T-cell (primary cell): Measurements from ENCODE around the gene SELENOI. TPM values are rescaled to one million over a fixed set of nuclear protein-coding genes. Genes with fewer than 3 reads are reported as not detected.
"Not testable (repeated sequence)": the region's sequence is repeated elsewhere in the genome, so short reads cannot be mapped to it uniquely, and the experiment has no call there.

ENCODE experiments used
- ATAC-seq, 4 experiments: fragments of 200-7000 bp in 3 of 4; fragments of 150-1000 bp in 1 of 4; cut with Tn5 transposase; replicated peaks in 1 of 4; 1 replicate in 3 of 4; 2 replicates in 1 of 4; pipeline ENCODE4 v1.10.0; 2021; ENCODE audit warnings: moderate library complexity in 3 of 4, mild to moderate bottlenecking in 2 of 4, moderate number of reproducible peaks in 1 of 4
- CTCF ChIA-PET, 2 donors: fragments of 300-600 bp; sonication (Branson Sonifier 250); formaldehyde crosslinking; loops; one replicate each; lab custom pipeline; 2022; ENCODE audit warnings: antibody characterized with exemption in 2 of 2; lab: Charles Lee
- POLR2A ChIA-PET, 2 donors: fragments of 300-600 bp; sonication (Branson Sonifier 250); formaldehyde crosslinking; loops; one replicate each; lab custom pipeline; 2022; ENCODE audit warnings: antibody characterized with exemption in 2 of 2; lab: Charles Lee
- DNase-seq, 35 experiments: peaks; one replicate each; pipeline versions ENCODE4 v3.0.0 to v3.0.0-alpha.2; 2013 to 2023
- H3K27ac ChIP-seq: one replicate; pipeline ENCODE4 v1.5.1; 2013; ENCODE audit warnings: low read length
- H3K27me3 ChIP-seq, 2 experiments: replicated peaks in 1 of 2; 1 replicate in 1 of 2; 2 replicates in 1 of 2; pipeline versions ENCODE4 v1.6.1 to v1.7.0; 2013; ENCODE audit warnings: low read length in 1 of 2, mixed read lengths in 1 of 2; ENCODE audit not compliant: control insufficient read depth in 2 of 2, insufficient read depth in 2 of 2; ENCODE audit errors: extremely low read depth in 1 of 2
- H3K36me3 ChIP-seq, 2 donors: 1 replicate in 1 of 2; 2 replicates in 1 of 2; pipeline versions ENCODE4 v1.6.1 to v1.7.0; 2013; ENCODE audit warnings: low read length in 1 of 2; ENCODE audit not compliant: control insufficient read depth in 2 of 2, insufficient read depth in 1 of 2; ENCODE audit errors: extremely low read depth in 1 of 2
- H3K4me1 ChIP-seq, 2 experiments: 1 replicate in 1 of 2; 2 replicates in 1 of 2; pipeline versions ENCODE4 v1.6.1 to v1.7.0; 2013; ENCODE audit warnings: low read length in 2 of 2, mixed read lengths in 1 of 2; ENCODE audit not compliant: insufficient read depth in 2 of 2, control insufficient read depth in 1 of 2; ENCODE audit errors: extremely low read depth in 1 of 2
- H3K4me3 ChIP-seq, 2 donors: 1 replicate in 1 of 2; 2 replicates in 1 of 2; pipeline versions ENCODE4 v1.5.1 to v1.7.0; 2013; ENCODE audit warnings: mild to moderate bottlenecking in 2 of 2, low read length in 1 of 2, moderate library complexity in 1 of 2; ENCODE audit not compliant: control insufficient read depth in 1 of 2; ENCODE audit errors: extremely low read depth in 1 of 2
- H3K9me3 ChIP-seq: 2 replicates; pipeline ENCODE4 v1.7.0; 2013
- H3K27ac Mint-ChIP-seq, 2 donors: one replicate each; pipeline ENCODE4 v1.8.0; 2020 to 2021; ENCODE audit warnings: mild to moderate bottlenecking in 2 of 2, mixed read lengths in 2 of 2
- H3K27me3 Mint-ChIP-seq, 2 donors: one replicate each; pipeline ENCODE4 v1.8.0; 2021 to 2022; ENCODE audit warnings: mixed read lengths in 2 of 2
- H3K36me3 Mint-ChIP-seq: one replicate; pipeline ENCODE4 v1.8.0; 2021; ENCODE audit warnings: mixed read lengths
- H3K4me1 Mint-ChIP-seq, 3 donors: one replicate each; pipeline ENCODE4 v1.8.0; 2020 to 2022; ENCODE audit warnings: mixed read lengths in 3 of 3, mild to moderate bottlenecking in 1 of 3
- H3K4me3 Mint-ChIP-seq, 3 donors: one replicate each; pipeline ENCODE4 v1.8.0; 2020 to 2022; ENCODE audit warnings: mild to moderate bottlenecking in 3 of 3, mixed read lengths in 3 of 3, moderate library complexity in 3 of 3
- H3K9me3 Mint-ChIP-seq, 3 donors: one replicate each; pipeline ENCODE4 v1.8.0; 2020 to 2022; ENCODE audit warnings: mixed read lengths in 3 of 3
- WGBS: methylation state at CpG from one replicate; pipeline ENCODE4 v1.1.5; 2013; ENCODE audit warnings: missing lambda C conversion rate; ENCODE audit not compliant: insufficient coverage; 5-methylcytosine and 5-hydroxymethylcytosine counted together
- total RNA-seq, 35 experiments: library from RNA in 6 of 35; stranded (reverse) in 6 of 35; fragments of 120-200 nt in 1 of 35; gene quantifications; one replicate each; pipeline versions ENCODE4 v1.2.1 to v1.2.4 and lab custom pipeline; 2013 to 2026

SELENOI gene
- total RNA-seq, 5 donors from 2014 or later (not counting 1 experiment from before 2014, with no cell fraction given): 18.3 to 37.1 (median 22.0) TPM

GRCh38 chr2:26324479-26324878, 21.5 kb upstream of the SELENOI start:
- H3K4me3 Mint-ChIP-seq, ATAC-seq, DNase-seq, CTCF ChIA-PET, H3K4me1 Mint-ChIP-seq, H3K9me3 Mint-ChIP-seq, H3K27me3 ChIP-seq, H3K27me3 Mint-ChIP-seq, H3K27ac Mint-ChIP-seq, H3K27ac ChIP-seq, H3K9me3 ChIP-seq, H3K36me3 ChIP-seq, H3K36me3 Mint-ChIP-seq, H3K4me1 ChIP-seq, H3K4me3 ChIP-seq, POLR2A ChIA-PET: not testable (repeated sequence)

GRCh38 chr2:26324903-26325302, 21.0 kb upstream of the SELENOI start:
- Mint-ChIP-seq H3K9me3 (no peaks in the 10 kb centered on the region), H3K27me3 (no peaks in the 10 kb centered on the region), H3K27ac (no peak overlapping the region), H3K4me3 (no peak overlapping the region), H3K36me3 (no peaks in the 10 kb centered on the region), H3K4me1 (peaks cover 3 to 5% (median 3%) of the 10 kb centered on the region in 3 donors)
- ATAC-seq (no peak), DNase-seq (no peak)
- no peaks in the 10 kb centered on the region for H3K27me3 ChIP-seq
- peaks cover 0 to under 1% of the 10 kb centered on the region in 2 experiments for H3K4me1 ChIP-seq
- no peaks in the 10 kb centered on the region for H3K9me3 ChIP-seq
- no peaks in the 10 kb centered on the region for H3K36me3 ChIP-seq
- WGBS: no CpG with 5 or more reads among the region's 3 CpGs
- ChIA-PET CTCF (no interaction called here), POLR2A (no interaction called here)
- H3K4me3 ChIP-seq: no peak overlapping the region
- no peak overlapping the region for H3K27ac ChIP-seq

DNA sequence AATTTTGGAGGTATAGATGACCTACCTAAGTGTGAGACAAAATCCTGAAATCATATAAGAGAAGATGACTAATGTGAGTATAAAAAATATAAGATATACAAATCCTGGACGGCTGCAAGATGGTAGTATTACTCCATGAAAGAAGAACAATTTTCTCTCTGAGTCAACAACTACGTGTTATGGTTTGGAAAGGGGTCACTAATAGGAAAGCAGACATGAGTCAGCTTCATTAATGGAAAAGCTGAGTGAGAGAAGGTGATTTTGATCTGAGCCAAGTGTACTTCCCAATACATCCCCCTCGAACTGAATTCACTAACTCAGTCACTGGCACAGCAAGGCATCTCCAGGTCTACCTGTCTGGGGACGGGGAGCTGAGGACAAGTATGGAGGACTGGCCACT, 20.1 kb upstream of the SELENOI start:
- POLR2A ChIA-PET: interaction anchor here in 1 of 2 donors (0.5 kb wide), 1 partner anchor 23 kb away, joined by 5 read pairs; no protein-coding TSS in a partner anchor
- H3K27ac ChIP-seq: no peak overlapping the region
- no peaks in the 10 kb centered on the region for H3K9me3 ChIP-seq
- no peak for ATAC-seq
- peaks cover 6 to 10% (median 8%) of the 10 kb centered on the region in 3 donors for H3K4me1 Mint-ChIP-seq
- DNase-seq: no peak
- H3K27me3 Mint-ChIP-seq: no peaks in the 10 kb centered on the region
- no peak overlapping the region for H3K4me3 Mint-ChIP-seq
- H3K36me3 Mint-ChIP-seq: no peaks in the 10 kb centered on the region
- WGBS: 100% methylated on average over 1 of the region's 4 CpGs
- H3K27me3 ChIP-seq: no peaks in the 10 kb centered on the region
- H3K4me1 ChIP-seq: peaks cover 0 to 6% of the 10 kb centered on the region in 2 experiments
- no peak overlapping the region for H3K4me3 ChIP-seq
- H3K27ac Mint-ChIP-seq: no peak overlapping the region
- CTCF ChIA-PET: interaction anchor here in 1 of 2 donors (0.6 kb wide), 1 partner anchor 123 kb away, joined by 3 read pairs; no protein-coding TSS in a partner anchor
- H3K9me3 Mint-ChIP-seq: no peaks in the 10 kb centered on the region
- no peaks in the 10 kb centered on the region for H3K36me3 ChIP-seq

GRCh38 chr2:26326514-26326913, 19.4 kb upstream of the SELENOI start:
- Histone ChIP-seq H3K4me1 (peaks cover 0 to 6% of the 10 kb centered on the region in 2 experiments), H3K27ac (no peak overlapping the region), H3K4me3 (no peak overlapping the region), H3K9me3 (no peaks in the 10 kb centered on the region), H3K27me3 (no peaks in the 10 kb centered on the region), H3K36me3 (no peaks in the 10 kb centered on the region)
- ChIA-PET POLR2A (no interaction called here), CTCF (no interaction called here)
- no CpG with 5 or more reads among the region's 1 CpG for WGBS
- ATAC-seq (no peak), DNase-seq (no peak)
- Mint-ChIP-seq H3K27ac (no peak overlapping the region), H3K27me3 (no peaks in the 10 kb centered on the region), H3K36me3 (no peaks in the 10 kb centered on the region), H3K9me3 (no peaks in the 10 kb centered on the region), H3K4me3 (no peak overlapping the region), H3K4me1 (peaks cover 6 to 10% (median 8%) of the 10 kb centered on the region in 3 donors)

DNA sequence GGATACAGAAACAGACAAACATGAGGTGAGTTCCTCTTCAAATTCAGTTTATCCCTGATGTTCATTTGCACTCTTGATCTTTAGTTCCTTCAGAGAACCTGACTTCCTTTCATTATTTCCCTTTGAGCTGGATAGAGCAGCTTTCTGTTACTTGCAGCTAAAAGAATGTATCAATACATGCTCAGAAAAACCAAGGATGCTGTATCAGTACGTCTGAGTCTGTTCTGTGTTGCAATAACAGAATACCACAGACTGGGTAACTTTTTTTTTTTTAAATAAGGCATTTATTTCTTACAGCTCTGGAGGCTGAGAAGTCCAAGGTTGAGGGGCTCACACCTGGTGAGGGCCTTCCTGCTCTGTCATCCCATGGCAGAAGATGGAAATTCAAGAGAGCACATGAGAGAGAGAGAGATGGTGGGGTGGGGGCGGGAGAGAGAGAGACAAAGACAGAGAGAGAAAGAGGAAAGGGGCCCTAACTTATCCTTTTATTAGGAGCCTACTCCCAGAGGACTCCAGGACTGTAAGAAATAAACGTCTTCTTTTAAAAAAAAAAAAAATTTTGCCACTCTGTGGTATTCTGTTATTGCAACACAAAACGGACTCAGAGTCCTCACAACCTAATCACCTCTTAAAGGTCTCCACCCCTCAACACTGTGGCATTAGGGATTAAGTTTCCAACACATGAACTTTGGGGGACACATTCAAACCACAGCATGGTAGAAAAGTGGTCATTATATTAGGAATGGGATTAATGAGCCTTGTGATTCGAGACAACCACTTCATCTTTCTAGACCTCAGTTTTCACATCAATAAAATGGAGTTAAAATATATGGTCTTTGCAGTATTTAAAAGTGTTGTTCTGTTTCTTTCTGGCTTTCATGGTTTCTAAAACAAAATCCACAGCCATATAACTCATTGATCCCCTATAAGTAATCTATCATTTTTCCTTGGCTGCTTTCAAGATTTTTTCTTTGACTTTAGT, 18.4 kb upstream of the SELENOI start:
- H3K4me1 ChIP-seq: peaks cover 0 to 6% of the 10 kb centered on the region in 2 experiments
- no peaks in the 10 kb centered on the region for H3K36me3 Mint-ChIP-seq
- ATAC-seq (no peak), DNase-seq (no peak)
- peaks cover 6 to 10% (median 8%) of the 10 kb centered on the region in 3 donors for H3K4me1 Mint-ChIP-seq
- no peak overlapping the region for H3K4me3 ChIP-seq
- no peaks in the 10 kb centered on the region for H3K27me3 Mint-ChIP-seq
- ChIA-PET POLR2A (no interaction called here), CTCF (interaction anchor here (0.5 to 0.8 kb wide), 6 partner anchors 18 to 377 kb away, joined by 3 to 6 read pairs (median 3); partner anchors contain the start of gene SELENOI (in 1 of the 2))
- H3K27ac ChIP-seq: no peak overlapping the region
- no peaks in the 10 kb centered on the region for H3K9me3 ChIP-seq
- H3K27ac Mint-ChIP-seq: no peak overlapping the region
- no peak overlapping the region for H3K4me3 Mint-ChIP-seq
- H3K27me3 ChIP-seq: no peaks in the 10 kb centered on the region
- no peaks in the 10 kb centered on the region for H3K36me3 ChIP-seq
- WGBS: no CpG with 5 or more reads among the region's 5 CpGs
- no peaks in the 10 kb centered on the region for H3K9me3 Mint-ChIP-seq

GRCh38 chr2:26329083-26329482, 16.9 kb upstream of the SELENOI start:
- DNase-seq, H3K27ac ChIP-seq, H3K27me3 Mint-ChIP-seq, POLR2A ChIA-PET, H3K4me3 ChIP-seq, ATAC-seq, H3K4me3 Mint-ChIP-seq, H3K27me3 ChIP-seq, H3K36me3 ChIP-seq, H3K4me1 ChIP-seq, CTCF ChIA-PET, H3K9me3 ChIP-seq, H3K27ac Mint-ChIP-seq, H3K36me3 Mint-ChIP-seq, H3K9me3 Mint-ChIP-seq: not testable (repeated sequence)
- peaks cover 6 to 10% (median 8%) of the 10 kb centered on the region in 3 donors for H3K4me1 Mint-ChIP-seq
- 100% methylated on average over 2 of the region's 4 CpGs for WGBS
